ENCODE data around the gene NTM.

NTM gene

GRCh38 chr11:131580476-131580875 is 210.1 kb downstream of the NTM start:
- H3K4me3 Mint-ChIP-seq: no peak overlapping the region
- H3K27me3 Mint-ChIP-seq: peaks cover 0 to 7% of the 10 kb centered on the region in 2 donors
- ATAC-seq (replicated peaks) (no peak), DNase-seq (no peak)
- H3K9me3 Mint-ChIP-seq: no peaks in the 10 kb centered on the region
- H3K36me3 Mint-ChIP-seq: no peaks in the 10 kb centered on the region
- H3K4me1 Mint-ChIP-seq: no peaks in the 10 kb centered on the region
- no peak overlapping the region for H3K27ac Mint-ChIP-seq

GRCh38 chr11:131581046-131581445 is 210.6 kb downstream of the NTM start:
- H3K4me1 Mint-ChIP-seq: no peaks in the 10 kb centered on the region
- no peak for ATAC-seq (replicated peaks)
- H3K9me3 Mint-ChIP-seq: peaks cover 0 to 2% of the 10 kb centered on the region in 2 donors
- no peak for DNase-seq
- no peaks in the 10 kb centered on the region for H3K36me3 Mint-ChIP-seq
- no peak overlapping the region for H3K27ac Mint-ChIP-seq
- H3K27me3 Mint-ChIP-seq: peaks cover 4 to 11% of the 10 kb centered on the region in 2 donors
- H3K4me3 Mint-ChIP-seq: no peak overlapping the region

- no peaks in the 10 kb centered on the region for H3K36me3 Mint-ChIP-seq
- peaks cover 0 to 2% of the 10 kb centered on the region in 2 donors for H3K9me3 Mint-ChIP-seq
- H3K27ac Mint-ChIP-seq: no peak overlapping the region
- peaks cover 4 to 6% of the 10 kb centered on the region in 2 donors for H3K27me3 Mint-ChIP-seq
- no peak overlapping the region for H3K4me3 Mint-ChIP-seq
- ATAC-seq (replicated peaks) (no peak), DNase-seq (no peak)
- no peaks in the 10 kb centered on the region for H3K4me1 Mint-ChIP-seq
These were observed 211.7 kb downstream of the NTM start for GRCh38 chr11:131582021-131582525.

GRCh38 chr11:131583421-131583820 is 213.0 kb downstream of the NTM start:
- no peaks in the 10 kb centered on the region for H3K36me3 Mint-ChIP-seq

GRCh38 chr11:131583938-131584337 is 213.5 kb downstream of the NTM start:
- no peak overlapping the region for H3K27ac Mint-ChIP-seq
- H3K4me1 Mint-ChIP-seq: no peaks in the 10 kb centered on the region
- DNase-seq (no peak), ATAC-seq (replicated peaks) (no peak)
- no peaks in the 10 kb centered on the region for H3K36me3 Mint-ChIP-seq
- H3K27me3 Mint-ChIP-seq: peaks cover 4 to 6% of the 10 kb centered on the region in 2 donors
- no peak overlapping the region for H3K4me3 Mint-ChIP-seq
- H3K9me3 Mint-ChIP-seq: peaks cover 0 to 4% of the 10 kb centered on the region in 2 donors

More at GRCh38 chr11:131583421-131583820, 213.0 kb downstream of the NTM start:
- ATAC-seq (replicated peaks) (no peak), DNase-seq (no peak)
- H3K4me3 Mint-ChIP-seq: no peak overlapping the region
- H3K4me1 Mint-ChIP-seq: no peaks in the 10 kb centered on the region
- peaks cover 0 to 4% of the 10 kb centered on the region in 2 donors for H3K9me3 Mint-ChIP-seq
- H3K27ac Mint-ChIP-seq: no peak overlapping the region
- H3K27me3 Mint-ChIP-seq: peaks cover 4 to 6% of the 10 kb centered on the region in 2 donors

GRCh38 chr11:131584785-131585592 is 214.6 kb downstream of the NTM start:
- H3K36me3 Mint-ChIP-seq: no peaks in the 10 kb centered on the region
- H3K27me3 Mint-ChIP-seq: peaks cover 6 to 12% of the 10 kb centered on the region in 2 donors
- peaks cover 0 to 4% of the 10 kb centered on the region in 2 donors for H3K9me3 Mint-ChIP-seq
- ATAC-seq (replicated peaks) (no peak), DNase-seq (no peak)
- H3K4me1 Mint-ChIP-seq: no peaks in the 10 kb centered on the region
- no peak overlapping the region for H3K27ac Mint-ChIP-seq
- H3K4me3 Mint-ChIP-seq: no peak overlapping the region

- no peak for ATAC-seq (replicated peaks)
- H3K27ac Mint-ChIP-seq: no peak overlapping the region
- H3K4me3 Mint-ChIP-seq: no peak overlapping the region
- H3K9me3 Mint-ChIP-seq: peaks cover 0 to 4% of the 10 kb centered on the region in 2 donors
- H3K36me3 Mint-ChIP-seq: no peaks in the 10 kb centered on the region
- no peaks in the 10 kb centered on the region for H3K4me1 Mint-ChIP-seq
- peaks cover 8 to 14% of the 10 kb centered on the region in 2 donors for H3K27me3 Mint-ChIP-seq
- DNase-seq: no peak
These were observed 217.6 kb downstream of the NTM start for GRCh38 chr11:131588057-131588456.

GRCh38 chr11:131591051-131591461 is 220.6 kb downstream of the NTM start:
- Mint-ChIP-seq H3K27ac (no peak overlapping the region), H3K36me3 (no peaks in the 10 kb centered on the region), H3K4me1 (no peaks in the 10 kb centered on the region), H3K4me3 (no peak overlapping the region), H3K27me3 (peaks cover 4 to 9% of the 10 kb centered on the region in 2 donors), H3K9me3 (peaks cover 0 to 2% of the 10 kb centered on the region in 2 donors)
- no peak for ATAC-seq (replicated peaks)
- DNase-seq: no peak

- H3K27me3 Mint-ChIP-seq: peaks cover 4 to 9% of the 10 kb centered on the region in 2 donors
- ATAC-seq (replicated peaks): no peak
- no peak overlapping the region for H3K4me3 Mint-ChIP-seq
- DNase-seq: no peak
- H3K36me3 Mint-ChIP-seq: no peaks in the 10 kb centered on the region
- no peak overlapping the region for H3K27ac Mint-ChIP-seq
- peaks cover 0 to 2% of the 10 kb centered on the region in 2 donors for H3K9me3 Mint-ChIP-seq
- H3K4me1 Mint-ChIP-seq: no peaks in the 10 kb centered on the region
These were observed 221.7 kb downstream of the NTM start for GRCh38 chr11:131592152-131592551.

- DNase-seq: no peak
- peaks cover 0 to under 1% of the 10 kb centered on the region in 2 donors for H3K9me3 Mint-ChIP-seq
- no peak overlapping the region for H3K27ac Mint-ChIP-seq
- H3K36me3 Mint-ChIP-seq: no peaks in the 10 kb centered on the region
- no peak overlapping the region for H3K4me3 Mint-ChIP-seq
- H3K27me3 Mint-ChIP-seq: peaks cover 4 to 9% of the 10 kb centered on the region in 2 donors
- no peak for ATAC-seq (replicated peaks)
- H3K4me1 Mint-ChIP-seq: no peaks in the 10 kb centered on the region
These were observed 222.3 kb downstream of the NTM start for GRCh38 chr11:131592734-131593133.

- no peak for ATAC-seq (replicated peaks)
- Mint-ChIP-seq H3K9me3 (no peaks in the 10 kb centered on the region), H3K27ac (no peak overlapping the region), H3K36me3 (no peaks in the 10 kb centered on the region), H3K4me3 (no peak overlapping the region), H3K27me3 (peaks cover 4 to 9% of the 10 kb centered on the region in 2 donors), H3K4me1 (no peaks in the 10 kb centered on the region)
- DNase-seq: no peak
These were observed 222.9 kb downstream of the NTM start for GRCh38 chr11:131593301-131593700.

GRCh38 chr11:131595797-131596196 is 225.4 kb downstream of the NTM start:
- H3K27ac Mint-ChIP-seq: no peak overlapping the region
- no peak overlapping the region for H3K4me3 Mint-ChIP-seq
- ATAC-seq (replicated peaks): no peak

GRCh38 chr11:131597890-131598289 is 227.5 kb downstream of the NTM start:
- Mint-ChIP-seq H3K4me1 (no peaks in the 10 kb centered on the region), H3K9me3 (peaks cover 2 to 7% of the 10 kb centered on the region in 2 donors), H3K27ac (no peak overlapping the region), H3K27me3 (no peaks in the 10 kb centered on the region), H3K4me3 (no peak overlapping the region), H3K36me3 (no peaks in the 10 kb centered on the region)
- ATAC-seq (replicated peaks) (no peak), DNase-seq (no peak)

More at GRCh38 chr11:131595797-131596196, 225.4 kb downstream of the NTM start:
- Mint-ChIP-seq H3K36me3 (no peaks in the 10 kb centered on the region), H3K27me3 (no peaks in the 10 kb centered on the region), H3K4me1 (no peaks in the 10 kb centered on the region), H3K9me3 (no peaks in the 10 kb centered on the region)
- no peak for DNase-seq

- no peaks in the 10 kb centered on the region for H3K36me3 Mint-ChIP-seq
- H3K27me3 Mint-ChIP-seq: no peaks in the 10 kb centered on the region
- peaks cover 4 to 9% of the 10 kb centered on the region in 2 donors for H3K9me3 Mint-ChIP-seq
- no peak for DNase-seq
- H3K4me3 Mint-ChIP-seq: no peak overlapping the region
- no peaks in the 10 kb centered on the region for H3K4me1 Mint-ChIP-seq
- no peak for ATAC-seq (replicated peaks)
- H3K27ac Mint-ChIP-seq: no peak overlapping the region
These were observed 227.9 kb downstream of the NTM start for GRCh38 chr11:131598305-131598704.

GRCh38 chr11:131599285-131599684 is 228.9 kb downstream of the NTM start:
- H3K27ac Mint-ChIP-seq: no peak overlapping the region
- no peaks in the 10 kb centered on the region for H3K27me3 Mint-ChIP-seq
- H3K4me1 Mint-ChIP-seq: no peaks in the 10 kb centered on the region
- no peak for DNase-seq
- ATAC-seq (replicated peaks): no peak
- peaks cover 4 to 13% of the 10 kb centered on the region in 2 donors for H3K9me3 Mint-ChIP-seq
- no peak overlapping the region for H3K4me3 Mint-ChIP-seq
- H3K36me3 Mint-ChIP-seq: no peaks in the 10 kb centered on the region
